MM.1S (cell line): ENCODE data around the gene TMEM62.

Experiments used
- DNase-seq: peaks from one replicate; pipeline ENCODE4 v3.0.0-alpha.2; 2015
- H2AFZ ChIP-seq: fragments of 300-600 bp; sonication (generic); 2 replicates; pipeline ENCODE4 v1.6.0; 2016; ENCODE audit warnings: antibody characterized with exemption, low read length
- H3F3A ChIP-seq: fragments of 300-600 bp; sonication (generic); 2 replicates; pipeline ENCODE4 v1.6.1; 2016; ENCODE audit warnings: mild to moderate bottlenecking, antibody characterized with exemption, low read length, moderate library complexity, mixed read lengths; ENCODE audit not compliant: insufficient read depth
- H3K27ac ChIP-seq: fragments of 300-600 bp; sonication (generic); 2 replicates; pipeline ENCODE4 v1.5.1; 2016; ENCODE audit warnings: mild to moderate bottlenecking, low read length
- H3K27me3 ChIP-seq: fragments of 300-600 bp; sonication (generic); replicated peaks from 2 replicates; pipeline ENCODE4 v1.6.0; 2016; ENCODE audit warnings: low read length; ENCODE audit not compliant: insufficient read depth
- H3K36me3 ChIP-seq: fragments of 300-600 bp; sonication (generic); replicated peaks from 2 replicates; pipeline ENCODE4 v1.6.1; 2016; ENCODE audit warnings: mild to moderate bottlenecking, low read length, mixed read lengths; ENCODE audit not compliant: insufficient read depth
- H3K4me1 ChIP-seq: fragments of 300-600 bp; sonication (generic); 2 replicates; pipeline ENCODE4 v1.6.1; 2016; ENCODE audit warnings: low read length, mixed read lengths
- H3K4me2 ChIP-seq: fragments of 300-600 bp; sonication (generic); 2 replicates; pipeline ENCODE4 v1.6.0; 2016; ENCODE audit warnings: low read depth, low read length
- H3K4me3 ChIP-seq: fragments of 300-600 bp; sonication (generic); 2 replicates; pipeline ENCODE4 v1.5.1; 2016; ENCODE audit warnings: low read length, mixed read lengths
- H3K79me2 ChIP-seq: fragments of 300-600 bp; sonication (generic); 2 replicates; pipeline ENCODE4 v1.6.1; 2016; ENCODE audit warnings: mixed run types, low read length, mixed read lengths
- H3K9ac ChIP-seq: fragments of 300-600 bp; sonication (generic); 2 replicates; pipeline ENCODE4 v1.6.1; 2016; ENCODE audit warnings: low read length, mixed read lengths
- H3K9me2 ChIP-seq: fragments of 300-600 bp; sonication (generic); replicated peaks from 2 replicates; pipeline ENCODE4 v1.6.1; 2016; ENCODE audit warnings: mild to moderate bottlenecking, low read length, mixed read lengths; ENCODE audit not compliant: insufficient read depth
- H3K9me3 ChIP-seq: fragments of 300-600 bp; sonication (generic); replicated peaks from 2 replicates; pipeline ENCODE4 v1.6.1; 2016; ENCODE audit warnings: mild to moderate bottlenecking, low read length, mixed read lengths; ENCODE audit not compliant: insufficient read depth
- H4K20me1 ChIP-seq: fragments of 300-600 bp; sonication (generic); 2 replicates; pipeline ENCODE4 v1.6.1; 2016; ENCODE audit warnings: mild to moderate bottlenecking, low read length, moderate library complexity, mixed read lengths; ENCODE audit not compliant: insufficient read depth
- CTCF ChIP-seq: fragments of 300-600 bp; sonication (generic); IDR thresholded peaks from 2 replicates; pipeline ENCODE4 v1.5.1; 2016; ENCODE audit warnings: antibody characterized with exemption, low read length, mixed read lengths
- EZH2 ChIP-seq: fragments of 300-600 bp; sonication (generic); optimal IDR thresholded peaks from 2 replicates; pipeline ENCODE3; 2017; ENCODE audit warnings: low read depth, mild to moderate bottlenecking, antibody characterized with exemption, low read length, mixed read lengths
- EZH2phosphoT487 ChIP-seq: fragments of 300-600 bp; sonication (generic); IDR thresholded peaks from 2 replicates; pipeline ENCODE4 v1.6.1; 2018; ENCODE audit warnings: antibody characterized with exemption, low read length

The TMEM62 gene

GRCh38 chr15:43212951-43213350 is 79.6 kb downstream of the TMEM62 start:
- no peak for DNase-seq
- Histone ChIP-seq H3K9ac (no peak overlapping the region), H3F3A (no peaks in the 10 kb centered on the region), H2AFZ (no peak overlapping the region), H3K4me1 (no peaks in the 10 kb centered on the region), H3K79me2 (no peaks in the 10 kb centered on the region), H3K9me3 (no peaks in the 10 kb centered on the region), H3K27ac (no peak overlapping the region), H3K4me3 (no peak overlapping the region), H4K20me1 (no peaks in the 10 kb centered on the region), H3K36me3 (no peaks in the 10 kb centered on the region), H3K27me3 (no peaks in the 10 kb centered on the region), H3K9me2 (no peaks in the 10 kb centered on the region), H3K4me2 (no peak overlapping the region)
- TF ChIP-seq EZH2 (no peak), EZH2phosphoT487 (no peak), CTCF (no peak)

- no peaks in the 10 kb centered on the region for H3K9me3 ChIP-seq
- TF ChIP-seq EZH2 (no peak), EZH2phosphoT487 (no peak), CTCF (no peak)
- no peaks in the 10 kb centered on the region for H3K9me2 ChIP-seq
- H4K20me1 ChIP-seq: no peaks in the 10 kb centered on the region
- no peak overlapping the region for H3K9ac ChIP-seq
- H3F3A ChIP-seq: no peaks in the 10 kb centered on the region
- H3K4me3 ChIP-seq: no peak overlapping the region
- DNase-seq: no peak
- no peaks in the 10 kb centered on the region for H3K79me2 ChIP-seq
- no peak overlapping the region for H3K4me2 ChIP-seq
- no peak overlapping the region for H2AFZ ChIP-seq
- no peak overlapping the region for H3K27ac ChIP-seq
- no peaks in the 10 kb centered on the region for H3K4me1 ChIP-seq
- H3K36me3 ChIP-seq: no peaks in the 10 kb centered on the region
- no peaks in the 10 kb centered on the region for H3K27me3 ChIP-seq
These were observed 80.1 kb downstream of the TMEM62 start for GRCh38 chr15:43213466-43213865.

GRCh38 chr15:43214169-43214568 is 80.8 kb downstream of the TMEM62 start:
- H3K9ac ChIP-seq: no peak overlapping the region
- no peaks in the 10 kb centered on the region for H3K79me2 ChIP-seq
- H2AFZ ChIP-seq: no peak overlapping the region
- H3K4me2 ChIP-seq: no peak overlapping the region
- H4K20me1 ChIP-seq: no peaks in the 10 kb centered on the region
- TF ChIP-seq EZH2: no peak
- no peak overlapping the region for H3K27ac ChIP-seq
- H3F3A ChIP-seq: no peaks in the 10 kb centered on the region
- H3K9me2 ChIP-seq: no peaks in the 10 kb centered on the region
- no peaks in the 10 kb centered on the region for H3K4me1 ChIP-seq
- no peak for DNase-seq
- H3K36me3 ChIP-seq: no peaks in the 10 kb centered on the region
- no peaks in the 10 kb centered on the region for H3K9me3 ChIP-seq
- no peak overlapping the region for H3K4me3 ChIP-seq
- no peaks in the 10 kb centered on the region for H3K27me3 ChIP-seq

- no peak for TF ChIP-seq EZH2phosphoT487
- TF ChIP-seq EZH2: no peak
- TF ChIP-seq CTCF: no peak
- H3K79me2 ChIP-seq: no peaks in the 10 kb centered on the region
- H3K36me3 ChIP-seq: no peaks in the 10 kb centered on the region
- H3K9me3 ChIP-seq: no peaks in the 10 kb centered on the region
- no peaks in the 10 kb centered on the region for H3K9me2 ChIP-seq
- no peak overlapping the region for H2AFZ ChIP-seq
- H3K27ac ChIP-seq: no peak overlapping the region
- H3K4me2 ChIP-seq: no peak overlapping the region
- H3K4me3 ChIP-seq: no peak overlapping the region
- no peaks in the 10 kb centered on the region for H4K20me1 ChIP-seq
- no peak overlapping the region for H3K9ac ChIP-seq
- H3K4me1 ChIP-seq: no peaks in the 10 kb centered on the region
- DNase-seq: no peak
- no peaks in the 10 kb centered on the region for H3F3A ChIP-seq
- no peaks in the 10 kb centered on the region for H3K27me3 ChIP-seq
These were observed 81.4 kb downstream of the TMEM62 start for GRCh38 chr15:43214592-43215295.
